Loucy (cell line): ENCODE data around the gene EEPD1.

Source experiments
- EZH2phosphoT487 ChIP-seq: fragments of 200-600 bp; IDR thresholded peaks from 2 replicates; pipeline ENCODE4 v1.6.1; 2018; ENCODE audit warnings: antibody characterized with exemption, mild to moderate bottlenecking, moderate library complexity, borderline replicate concordance
- TF ChIP-seq, protein P1 (sequence below): fragments of 200-600 bp; sonication (generic); conservative IDR thresholded peaks from 2 replicates; pipeline ENCODE4 v1.5.1; 2014; ENCODE audit warnings: mild to moderate bottlenecking, antibody characterized with exemption, low read length

DNA sequence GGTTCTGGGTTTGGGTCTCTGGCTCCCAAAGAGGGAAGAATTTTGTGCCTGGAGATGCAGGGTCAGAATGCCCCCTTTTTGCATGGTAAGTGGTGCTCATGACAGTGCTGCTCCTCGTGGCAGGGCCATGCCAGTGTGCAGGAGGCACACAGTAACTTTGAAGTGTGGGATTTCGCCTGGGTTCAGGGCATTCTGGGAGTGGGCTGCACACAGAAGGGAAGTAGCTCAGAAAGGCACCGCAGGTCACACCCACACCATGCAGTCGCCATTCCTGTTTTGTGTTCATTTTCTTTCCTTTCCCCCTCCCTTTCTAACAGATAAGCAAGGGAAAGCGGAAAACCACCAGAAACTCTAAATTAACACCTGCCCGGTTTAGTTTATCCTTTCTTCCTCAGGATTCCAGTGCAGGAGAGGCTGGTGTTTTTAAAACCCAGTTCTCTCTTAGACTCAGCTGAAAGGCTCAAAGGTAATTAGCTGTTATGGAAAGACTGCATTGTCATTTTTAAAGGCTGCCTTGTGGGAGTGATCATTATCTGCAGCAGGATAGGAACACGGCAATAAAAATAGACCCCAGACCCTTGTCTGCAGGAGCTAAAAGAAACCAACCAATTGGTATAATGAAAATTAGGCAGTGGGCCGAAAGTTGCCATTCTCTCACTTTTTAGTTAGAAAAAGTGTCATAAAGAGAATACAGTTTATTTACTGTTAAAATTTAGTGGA is 50.2 kb downstream of the EEPD1 start:
- TF ChIP-seq, protein P1, sequence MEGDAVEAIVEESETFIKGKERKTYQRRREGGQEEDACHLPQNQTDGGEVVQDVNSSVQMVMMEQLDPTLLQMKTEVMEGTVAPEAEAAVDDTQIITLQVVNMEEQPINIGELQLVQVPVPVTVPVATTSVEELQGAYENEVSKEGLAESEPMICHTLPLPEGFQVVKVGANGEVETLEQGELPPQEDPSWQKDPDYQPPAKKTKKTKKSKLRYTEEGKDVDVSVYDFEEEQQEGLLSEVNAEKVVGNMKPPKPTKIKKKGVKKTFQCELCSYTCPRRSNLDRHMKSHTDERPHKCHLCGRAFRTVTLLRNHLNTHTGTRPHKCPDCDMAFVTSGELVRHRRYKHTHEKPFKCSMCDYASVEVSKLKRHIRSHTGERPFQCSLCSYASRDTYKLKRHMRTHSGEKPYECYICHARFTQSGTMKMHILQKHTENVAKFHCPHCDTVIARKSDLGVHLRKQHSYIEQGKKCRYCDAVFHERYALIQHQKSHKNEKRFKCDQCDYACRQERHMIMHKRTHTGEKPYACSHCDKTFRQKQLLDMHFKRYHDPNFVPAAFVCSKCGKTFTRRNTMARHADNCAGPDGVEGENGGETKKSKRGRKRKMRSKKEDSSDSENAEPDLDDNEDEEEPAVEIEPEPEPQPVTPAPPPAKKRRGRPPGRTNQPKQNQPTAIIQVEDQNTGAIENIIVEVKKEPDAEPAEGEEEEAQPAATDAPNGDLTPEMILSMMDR, result no peak
- no peak for TF ChIP-seq EZH2phosphoT487
